HEK293 (cell line): Measurements from ENCODE around the gene EIPR1.

Experiments
- CTCF ChIA-PET: fragments of 350-600 bp; formaldehyde crosslinking; extraction: SDS; loops from one replicate; lab custom pipeline; 2021; ENCODE audit warnings: antibody characterized with exemption; lab: Yijun Ruan, JAX
- POLR2A ChIA-PET: fragments of 300-600 bp; formaldehyde crosslinking; extraction: SDS; loops from one replicate; lab custom pipeline; 2020; ENCODE audit warnings: antibody characterized with exemption, inconsistent platforms; lab: Yijun Ruan, JAX
- H3K27ac ChIP-seq: fragments of 200-500 bp; sonication (Bioruptor generic); 2 replicates; pipeline ENCODE4 v1.5.1; 2014; ENCODE audit warnings: low read depth, low read length, control low read depth, inconsistent platforms; ENCODE audit errors: extremely low read depth
- H3K36me3 ChIP-seq, 2 experiments: fragments of 200-500 bp in 1 of 2; sonication (Bioruptor generic) in 1 of 2; 1 replicate in 1 of 2; 2 replicates in 1 of 2; pipeline ENCODE4 v1.5.1; 2014 to 2017; ENCODE audit warnings: inconsistent platforms in 2 of 2, low read length in 2 of 2; ENCODE audit not compliant: control insufficient read depth in 2 of 2, insufficient read depth in 1 of 2
- H3K4me1 ChIP-seq: fragments of 200-500 bp; sonication (Bioruptor generic); 2 replicates; pipeline ENCODE4 v1.5.1; 2014; ENCODE audit warnings: mild to moderate bottlenecking, low read length, inconsistent platforms; ENCODE audit not compliant: control insufficient read depth, insufficient read depth
- H3K4me3 ChIP-seq: 2 replicates; pipeline ENCODE4 v1.5.1; 2011; ENCODE audit warnings: low read depth, mild to moderate bottlenecking, control low read depth, low read length, moderate library complexity
- H3K9me3 ChIP-seq: fragments of 200-500 bp; sonication (Bioruptor generic); 2 replicates; pipeline ENCODE4 v1.5.1; 2014; ENCODE audit warnings: low read depth, low read length, inconsistent platforms; ENCODE audit not compliant: control insufficient read depth, insufficient read depth
- BCL11B ChIP-seq: fragments of 450-650 bp; formaldehyde crosslinking; IDR thresholded peaks from 2 replicates; pipeline ENCODE4 v1.5.1; 2016; ENCODE audit warnings: low read depth, missing biosample characterization, missing genetic modification characterization
- PRDM1 ChIP-seq: fragments of 450-650 bp; formaldehyde crosslinking; IDR thresholded peaks from 2 replicates; pipeline ENCODE4; 2016; ENCODE audit warnings: missing biosample characterization, missing genetic modification characterization
- WT1 ChIP-seq: fragments of 450-650 bp; formaldehyde crosslinking; IDR thresholded peaks from 2 replicates; pipeline ENCODE4 v1.5.1; 2016; ENCODE audit warnings: missing biosample characterization, missing genetic modification characterization
- ZBTB49 ChIP-seq: fragments of 450-650 bp; formaldehyde crosslinking; IDR thresholded peaks from 2 replicates; pipeline ENCODE4 v1.5.1; 2016; ENCODE audit warnings: missing biosample characterization, missing genetic modification characterization, low read depth
- ZNF133 ChIP-seq: fragments of 450-650 bp; formaldehyde crosslinking; IDR thresholded peaks from 2 replicates; pipeline ENCODE4 v1.5.1; 2016; ENCODE audit warnings: missing biosample characterization, missing genetic modification characterization
- ZNF223 ChIP-seq: fragments of 450-650 bp; formaldehyde crosslinking; IDR thresholded peaks from 2 replicates; pipeline ENCODE4 v1.5.1; 2016; ENCODE audit warnings: missing biosample characterization, missing genetic modification characterization
- ZNF280C ChIP-seq: fragments of 450-650 bp; formaldehyde crosslinking; IDR thresholded peaks from 2 replicates; pipeline ENCODE4 v1.5.1; 2016; ENCODE audit warnings: missing biosample characterization, missing genetic modification characterization
- ZNF311 ChIP-seq: fragments of 450-650 bp; formaldehyde crosslinking; IDR thresholded peaks from 2 replicates; pipeline ENCODE4 v1.5.1; 2017; ENCODE audit warnings: missing biosample characterization, missing genetic modification characterization, borderline replicate concordance
- ZNF48 ChIP-seq: fragments of 450-650 bp; formaldehyde crosslinking; IDR thresholded peaks from 2 replicates; pipeline ENCODE4 v1.5.1; 2016; ENCODE audit warnings: missing biosample characterization, missing genetic modification characterization
- ZNF555 ChIP-seq: fragments of 450-650 bp; formaldehyde crosslinking; conservative IDR thresholded peaks from 2 replicates; pipeline ENCODE4 v1.5.1; 2017; ENCODE audit warnings: missing biosample characterization, mild to moderate bottlenecking, missing genetic modification characterization, inconsistent platforms
- ZNF610 ChIP-seq: fragments of 450-650 bp; formaldehyde crosslinking; IDR thresholded peaks from 2 replicates; pipeline ENCODE4 v1.5.1; 2016; ENCODE audit warnings: missing biosample characterization, missing genetic modification characterization, borderline replicate concordance
- ZNF639 ChIP-seq: fragments of 450-650 bp; formaldehyde crosslinking; IDR thresholded peaks from 2 replicates; pipeline ENCODE4 v1.5.1; 2016; ENCODE audit warnings: missing biosample characterization, missing genetic modification characterization
- ZNF747 ChIP-seq: fragments of 450-650 bp; formaldehyde crosslinking; IDR thresholded peaks from 2 replicates; pipeline ENCODE4 v1.5.1; 2016; ENCODE audit warnings: missing biosample characterization, missing genetic modification characterization
- ZNF792 ChIP-seq: fragments of 450-650 bp; formaldehyde crosslinking; IDR thresholded peaks from 2 replicates; pipeline ENCODE4 v1.5.1; 2016; ENCODE audit warnings: missing biosample characterization, missing genetic modification characterization
- ZNF830 ChIP-seq: fragments of 450-650 bp; IDR thresholded peaks from 2 replicates; pipeline ENCODE4 v1.5.0; 2018; ENCODE audit warnings: missing biosample characterization, missing genetic modification characterization, low read depth, mild to moderate bottlenecking, moderate library complexity
- TF ChIP-seq, protein P1 (sequence below): fragments of 450-650 bp; formaldehyde crosslinking; IDR thresholded peaks from 2 replicates; pipeline ENCODE4 v1.5.1; 2017; ENCODE audit warnings: missing biosample characterization, missing genetic modification characterization
- TF ChIP-seq, protein P2 (sequence below): fragments of 450-650 bp; formaldehyde crosslinking; IDR thresholded peaks from 2 replicates; pipeline ENCODE4 v1.5.1; 2016; ENCODE audit warnings: missing biosample characterization, missing genetic modification characterization
- TF ChIP-seq, protein P3 (sequence below): fragments of 450-650 bp; formaldehyde crosslinking; IDR thresholded peaks from 2 replicates; pipeline ENCODE4 v1.5.1; 2016; ENCODE audit warnings: missing biosample characterization, missing genetic modification characterization

Gene EIPR1

DNA sequence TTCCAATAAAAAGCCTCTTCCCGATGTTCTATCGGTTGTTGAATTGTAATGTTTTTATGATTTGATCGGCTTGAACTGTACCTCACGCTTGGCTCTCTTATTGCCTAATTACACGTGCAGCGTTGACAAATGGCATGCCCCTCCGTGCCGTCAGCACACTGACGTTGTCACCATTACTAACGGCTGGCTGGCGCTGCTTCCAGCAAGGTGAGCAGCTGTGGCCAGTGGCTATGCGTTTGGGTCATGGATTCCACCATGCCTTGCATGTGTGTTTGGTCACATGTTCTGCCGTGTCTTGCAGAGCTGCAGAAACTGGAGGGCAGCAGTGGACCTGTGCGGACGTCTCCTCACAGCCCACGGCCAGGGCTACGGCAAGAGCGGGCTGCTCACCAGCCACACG lies 44.0 kb upstream of the EIPR1 start:
- TF ChIP-seq PRDM1 (tag by site-specific recombination) (no peak), WT1 (tag by site-specific recombination) (no peak), ZNF830 (tag by site-specific recombination) (no peak), BCL11B (tag by site-specific recombination) (no peak), ZNF555 (tag by site-specific recombination) (no peak), ZNF792 (tag by site-specific recombination) (no peak), ZNF639 (tag by site-specific recombination) (no peak), ZNF223 (tag by site-specific recombination) (no peak), ZNF747 (tag by site-specific recombination) (no peak), ZNF280C (tag by site-specific recombination) (no peak), ZNF133 (tag by site-specific recombination) (no peak)
- TF ChIP-seq, protein P1, sequence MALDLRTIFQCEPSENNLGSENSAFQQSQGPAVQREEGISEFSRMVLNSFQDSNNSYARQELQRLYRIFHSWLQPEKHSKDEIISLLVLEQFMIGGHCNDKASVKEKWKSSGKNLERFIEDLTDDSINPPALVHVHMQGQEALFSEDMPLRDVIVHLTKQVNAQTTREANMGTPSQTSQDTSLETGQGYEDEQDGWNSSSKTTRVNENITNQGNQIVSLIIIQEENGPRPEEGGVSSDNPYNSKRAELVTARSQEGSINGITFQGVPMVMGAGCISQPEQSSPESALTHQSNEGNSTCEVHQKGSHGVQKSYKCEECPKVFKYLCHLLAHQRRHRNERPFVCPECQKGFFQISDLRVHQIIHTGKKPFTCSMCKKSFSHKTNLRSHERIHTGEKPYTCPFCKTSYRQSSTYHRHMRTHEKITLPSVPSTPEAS (tag by site-specific recombination) = no peak
- TF ChIP-seq, protein P2, sequence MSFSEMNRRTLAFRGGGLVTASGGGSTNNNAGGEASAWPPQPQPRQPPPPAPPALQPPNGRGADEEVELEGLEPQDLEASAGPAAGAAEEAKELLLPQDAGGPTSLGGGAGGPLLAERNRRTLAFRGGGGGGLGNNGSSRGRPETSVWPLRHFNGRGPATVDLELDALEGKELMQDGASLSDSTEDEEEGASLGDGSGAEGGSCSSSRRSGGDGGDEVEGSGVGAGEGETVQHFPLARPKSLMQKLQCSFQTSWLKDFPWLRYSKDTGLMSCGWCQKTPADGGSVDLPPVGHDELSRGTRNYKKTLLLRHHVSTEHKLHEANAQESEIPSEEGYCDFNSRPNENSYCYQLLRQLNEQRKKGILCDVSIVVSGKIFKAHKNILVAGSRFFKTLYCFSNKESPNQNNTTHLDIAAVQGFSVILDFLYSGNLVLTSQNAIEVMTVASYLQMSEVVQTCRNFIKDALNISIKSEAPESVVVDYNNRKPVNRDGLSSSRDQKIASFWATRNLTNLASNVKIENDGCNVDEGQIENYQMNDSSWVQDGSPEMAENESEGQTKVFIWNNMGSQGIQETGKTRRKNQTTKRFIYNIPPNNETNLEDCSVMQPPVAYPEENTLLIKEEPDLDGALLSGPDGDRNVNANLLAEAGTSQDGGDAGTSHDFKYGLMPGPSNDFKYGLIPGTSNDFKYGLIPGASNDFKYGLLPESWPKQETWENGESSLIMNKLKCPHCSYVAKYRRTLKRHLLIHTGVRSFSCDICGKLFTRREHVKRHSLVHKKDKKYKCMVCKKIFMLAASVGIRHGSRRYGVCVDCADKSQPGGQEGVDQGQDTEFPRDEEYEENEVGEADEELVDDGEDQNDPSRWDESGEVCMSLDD (tag by site-specific recombination) = no peak
- TF ChIP-seq, protein P3, sequence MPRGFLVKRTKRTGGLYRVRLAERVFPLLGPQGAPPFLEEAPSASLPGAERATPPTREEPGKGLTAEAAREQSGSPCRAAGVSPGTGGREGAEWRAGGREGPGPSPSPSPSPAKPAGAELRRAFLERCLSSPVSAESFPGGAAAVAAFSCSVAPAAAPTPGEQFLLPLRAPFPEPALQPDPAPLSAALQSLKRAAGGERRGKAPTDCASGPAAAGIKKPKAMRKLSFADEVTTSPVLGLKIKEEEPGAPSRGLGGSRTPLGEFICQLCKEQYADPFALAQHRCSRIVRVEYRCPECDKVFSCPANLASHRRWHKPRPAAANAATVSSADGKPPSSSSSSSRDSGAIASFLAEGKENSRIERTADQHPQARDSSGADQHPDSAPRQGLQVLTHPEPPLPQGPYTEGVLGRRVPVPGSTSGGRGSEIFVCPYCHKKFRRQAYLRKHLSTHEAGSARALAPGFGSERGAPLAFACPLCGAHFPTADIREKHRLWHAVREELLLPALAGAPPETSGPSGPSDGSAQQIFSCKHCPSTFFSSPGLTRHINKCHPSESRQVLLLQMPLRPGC (tag by site-specific recombination) = no peak
- CTCF ChIA-PET = interaction anchor here (1.0 to 4.0 kb wide), 3 partner anchors 8 to 43 kb away, joined by 3 to 34 read pairs (median 5); no protein-coding TSS in a partner anchor
- H3K27ac ChIP-seq = no peak overlapping the region

DNA sequence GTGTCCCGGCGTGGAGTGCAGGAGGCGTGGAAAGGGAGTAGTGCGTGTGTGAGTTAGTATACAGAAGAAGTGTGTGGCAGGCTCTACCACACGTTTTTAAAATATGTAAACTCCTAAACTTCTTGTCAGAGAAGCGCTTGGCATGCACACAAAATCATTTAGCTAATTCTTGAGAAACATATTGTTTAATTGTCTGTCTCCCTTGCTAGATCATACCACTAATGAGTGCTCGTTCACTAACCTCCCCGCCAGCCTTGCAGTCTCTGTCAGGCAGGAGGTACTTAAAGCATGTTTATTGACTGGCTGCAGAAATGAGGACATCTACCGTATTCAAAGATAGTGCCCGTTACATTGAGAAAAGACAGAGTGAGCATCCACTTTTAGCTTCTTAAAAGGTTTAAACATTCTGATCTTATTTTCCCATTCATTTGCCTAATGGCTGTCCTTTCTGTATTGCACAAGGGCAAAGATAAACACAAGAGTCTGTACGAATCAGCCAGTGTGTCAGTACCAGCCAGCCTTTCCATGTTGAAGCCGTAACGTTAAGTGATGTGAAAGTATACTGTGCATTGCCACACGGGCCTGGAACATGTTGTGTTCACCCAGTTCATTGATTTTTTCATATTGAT lies 43.3 kb upstream of the EIPR1 start:
- no peak for TF ChIP-seq ZNF610 (tag by site-specific recombination)
- TF ChIP-seq ZBTB49 (tag by site-specific recombination) = no peak
- no peak for TF ChIP-seq ZNF311 (tag by site-specific recombination)
- no peak for TF ChIP-seq ZNF133 (tag by site-specific recombination)
- TF ChIP-seq ZNF48 = no peak
- TF ChIP-seq, all 188 proteins: peak for 0
- Histone ChIP-seq H3K9me3 (no peaks in the 10 kb centered on the region), H3K27ac (no peak overlapping the region), H3K4me3 (no peak overlapping the region), H3K36me3 (peaks cover 5 to 54% of the 10 kb centered on the region in 2 experiments; a peak in 2 of 3 replicates), H3K4me1 (no peaks in the 10 kb centered on the region)
- ChIA-PET CTCF (interaction anchor here (0.6 to 1.5 kb wide), 5 partner anchors 13 to 648 kb away, joined by 3 to 5 read pairs (median 4); no protein-coding TSS in a partner anchor), POLR2A (no interaction called here)

More for the DNA sequence above, 44.0 kb upstream of the EIPR1 start:
- Histone ChIP-seq H3K4me1 (no peaks in the 10 kb centered on the region), H3K36me3 (peaks cover 5 to 61% of the 10 kb centered on the region in 2 experiments; a peak in 2 of 3 replicates), H3K4me3 (no peak overlapping the region), H3K9me3 (no peaks in the 10 kb centered on the region)
- POLR2A ChIA-PET = no interaction called here
